Thymus (tissue), 11 donors: ENCODE results near the gene NUDT9. TPM values are rescaled to one million over a fixed set of nuclear protein-coding genes. Genes with fewer than 3 reads are reported as not detected.
A peak's percentile ranks its signal among the peaks of the same experiment; 100 is the strongest.
"Not testable (repeated sequence)": the region's sequence is repeated elsewhere in the genome, so short reads cannot be mapped to it uniquely, and the experiment has no call there.

ENCODE experiments used
- DNase-seq, 9 donors: peaks; one replicate each; pipeline ENCODE4 v3.0.0-alpha.2; 2013; ENCODE audit warnings: low spot score in 9 of 9, low read depth in 6 of 9, missing footprints in 1 of 9
- H3K27ac ChIP-seq, 2 donors: one replicate each; pipeline ENCODE4 v1.5.1; 2013; ENCODE audit warnings: control low read depth in 1 of 2, low read depth in 1 of 2, low read length in 1 of 2, mild to moderate bottlenecking in 1 of 2, moderate library complexity in 1 of 2
- H3K27me3 ChIP-seq, 2 donors: one replicate each; pipeline ENCODE4 v1.5.1; 2013; ENCODE audit warnings: low read length in 1 of 2; ENCODE audit not compliant: control insufficient read depth in 2 of 2, insufficient read depth in 1 of 2
- H3K36me3 ChIP-seq, 2 donors: one replicate each; pipeline ENCODE4 v1.5.1; 2013; ENCODE audit warnings: low read length in 1 of 2, mild to moderate bottlenecking in 1 of 2, moderate library complexity in 1 of 2; ENCODE audit not compliant: control insufficient read depth in 2 of 2, insufficient read depth in 2 of 2
- H3K4me1 ChIP-seq, 2 donors: one replicate each; pipeline ENCODE4 v1.5.1; 2013; ENCODE audit warnings: low read length in 2 of 2; ENCODE audit not compliant: control insufficient read depth in 2 of 2, insufficient read depth in 2 of 2
- H3K4me3 ChIP-seq, 2 donors: one replicate each; pipeline ENCODE4 v1.5.1; 2013; ENCODE audit warnings: low read length in 2 of 2, control low read depth in 1 of 2, mild to moderate bottlenecking in 1 of 2
- H3K9me3 ChIP-seq, 2 donors: one replicate each; pipeline ENCODE4 v1.5.1; 2013; ENCODE audit warnings: low read length in 1 of 2, mild to moderate bottlenecking in 1 of 2; ENCODE audit not compliant: control insufficient read depth in 2 of 2, insufficient read depth in 1 of 2
- WGBS: extraction: QIAGEN DNeasy Blood & Tissue Kit; methylation state at CpG from one replicate; pipeline ENCODE4 v1.1.7; 2013; 5-methylcytosine and 5-hydroxymethylcytosine counted together
- polyA plus RNA-seq: library from polyadenylated mRNA; stranded (reverse); fragments of 200-250 nt; gene quantifications from one replicate; pipeline ENCODE4 v1.2.3, GENCODE V29; 2013
- total RNA-seq: library from RNA; stranded (reverse); fragments of 120-200 nt; gene quantifications from one replicate; pipeline ENCODE4 v1.2.4, GENCODE V29; 2013
- donor health status: healthy.

NUDT9 gene
- total and polyA plus RNA-seq, 2 donors = 9.8 to 34.5 TPM

- Histone ChIP-seq H3K9me3 (no peaks in the 10 kb centered on the region), H3K36me3 (no peaks in the 10 kb centered on the region), H3K27ac (no peak overlapping the region), H3K4me1 (no peaks in the 10 kb centered on the region), H3K27me3 (no peaks in the 10 kb centered on the region), H3K4me3 (no peak overlapping the region)
- WGBS = 69% methylated on average over 7 of the region's 7 CpGs
- DNase-seq = peak in 8 of 9 donors; percentile 8 to 69 (median 26)
These were observed 43.5 kb downstream of the NUDT9 start for GRCh38 chr4:87465739-87466366.

GRCh38 chr4:87469390-87469789 is 47.0 kb downstream of the NUDT9 start:
- no peaks in the 10 kb centered on the region for H3K27me3 ChIP-seq
- H3K9me3 ChIP-seq = no peaks in the 10 kb centered on the region
- no peak overlapping the region for H3K4me3 ChIP-seq
- no peaks in the 10 kb centered on the region for H3K36me3 ChIP-seq
- 96% methylated on average over 6 of the region's 6 CpGs for WGBS
- DNase-seq = no peak
- H3K4me1 ChIP-seq = no peaks in the 10 kb centered on the region
- no peak overlapping the region for H3K27ac ChIP-seq

GRCh38 chr4:87476934-87477333 is 54.6 kb downstream of the NUDT9 start:
- Histone ChIP-seq H3K27ac (no peak overlapping the region), H3K4me3 (no peak overlapping the region), H3K9me3 (no peaks in the 10 kb centered on the region), H3K4me1 (no peaks in the 10 kb centered on the region), H3K36me3 (no peaks in the 10 kb centered on the region), H3K27me3 (no peaks in the 10 kb centered on the region)
- 98% methylated on average over 3 of the region's 3 CpGs for WGBS
- no peak for DNase-seq

GRCh38 chr4:87478732-87479250 is 56.4 kb downstream of the NUDT9 start:
- no peaks in the 10 kb centered on the region for H3K4me1 ChIP-seq
- DNase-seq = no peak
- H3K27ac ChIP-seq = no peak overlapping the region
- no peaks in the 10 kb centered on the region for H3K9me3 ChIP-seq
- 97% methylated on average over 1 of the region's 1 CpG for WGBS
- H3K27me3 ChIP-seq = no peaks in the 10 kb centered on the region
- H3K36me3 ChIP-seq = no peaks in the 10 kb centered on the region
- no peak overlapping the region for H3K4me3 ChIP-seq

- no peak for DNase-seq
- no peaks in the 10 kb centered on the region for H3K36me3 ChIP-seq
- H3K9me3 ChIP-seq = no peaks in the 10 kb centered on the region
- H3K27me3 ChIP-seq = no peaks in the 10 kb centered on the region
- H3K4me3 ChIP-seq = no peak overlapping the region
- H3K4me1 ChIP-seq = no peaks in the 10 kb centered on the region
- no peak overlapping the region for H3K27ac ChIP-seq
These were observed 59.0 kb downstream of the NUDT9 start for GRCh38 chr4:87481377-87481776.

GRCh38 chr4:87483247-87483646 is 60.9 kb downstream of the NUDT9 start:
- H3K27ac ChIP-seq, H3K4me3 ChIP-seq, H3K36me3 ChIP-seq, H3K27me3 ChIP-seq, DNase-seq, H3K4me1 ChIP-seq, H3K9me3 ChIP-seq: not testable (repeated sequence)

GRCh38 chr4:87488666-87489065 is 66.3 kb downstream of the NUDT9 start:
- H3K9me3 ChIP-seq, DNase-seq, H3K4me3 ChIP-seq, H3K27me3 ChIP-seq, H3K4me1 ChIP-seq, H3K36me3 ChIP-seq, H3K27ac ChIP-seq: not testable (repeated sequence)
- 81% methylated on average over 4 of the region's 4 CpGs for WGBS

GRCh38 chr4:87489678-87490077 is 67.3 kb downstream of the NUDT9 start:
- H3K27ac ChIP-seq = no peak overlapping the region
- no peak for DNase-seq
- no peaks in the 10 kb centered on the region for H3K27me3 ChIP-seq
- no peaks in the 10 kb centered on the region for H3K4me1 ChIP-seq
- no peaks in the 10 kb centered on the region for H3K36me3 ChIP-seq
- WGBS = 93% methylated on average over 2 of the region's 2 CpGs
- peaks cover 0 to 6% of the 10 kb centered on the region in 2 donors for H3K9me3 ChIP-seq
- H3K4me3 ChIP-seq = no peak overlapping the region

- Histone ChIP-seq H3K4me3 (no peak overlapping the region), H3K9me3 (peaks cover 0 to 6% of the 10 kb centered on the region in 2 donors), H3K36me3 (no peaks in the 10 kb centered on the region), H3K4me1 (no peaks in the 10 kb centered on the region), H3K27me3 (no peaks in the 10 kb centered on the region), H3K27ac (no peak overlapping the region)
- 64% methylated on average over 1 of the region's 1 CpG for WGBS
- DNase-seq = no peak
These were observed 68.4 kb downstream of the NUDT9 start for GRCh38 chr4:87490664-87491369.
